ENCODE data around the gene UNC5CL.

- no peak for TF ChIP-seq CTCF (IDR thresholded peaks at IDR 0.05)
- TF ChIP-seq EZH2 (IDR thresholded peaks at IDR 0.05; ENCODE audit: borderline replicate concordance, insufficient read depth, low read depth, low read length, poor library complexity, severe bottlenecking): no peak
These were observed 16.7 kb downstream of the UNC5CL start for GRCh38 chr6:41022294-41022693.
